Right atrium auricular region (tissue), 2 donors: ENCODE results near the gene RFESD. TPM values are rescaled to one million over a fixed set of nuclear protein-coding genes. Genes with fewer than 3 reads are reported as not detected.

Source experiments
- DNase-seq: peaks from one replicate; pipeline ENCODE4 v3.0.0-alpha.2; 2019; ENCODE audit warnings: low spot score
- H3K27ac ChIP-seq, 2 donors: fragments of 200-600 bp; sonication (generic); 1 replicate in 1 of 2; 2 replicates in 1 of 2; pipeline ENCODE4 v1.5.1; 2016 to 2019
- H3K27me3 ChIP-seq, 2 donors: fragments of 200-600 bp; sonication (generic); one replicate each; pipeline versions ENCODE4 v1.5.1 to v1.6.0; 2017 to 2019
- H3K36me3 ChIP-seq: fragments of 200-600 bp; sonication (generic); one replicate; pipeline ENCODE4 v1.5.1; 2016
- H3K4me1 ChIP-seq, 2 donors: fragments of 200-600 bp; sonication (generic); one replicate each; pipeline versions ENCODE4 v1.5.1 to v1.6.0; 2017 to 2019
- H3K4me3 ChIP-seq, 2 donors: fragments of 200-600 bp; sonication (generic); 1 replicate in 1 of 2; 2 replicates in 1 of 2; pipeline ENCODE4 v1.5.1; 2017 to 2019; ENCODE audit warnings: mild to moderate bottlenecking in 1 of 2, moderate library complexity in 1 of 2
- H3K9me3 ChIP-seq, 2 donors: fragments of 200-600 bp; sonication (generic); one replicate each; pipeline ENCODE4 v1.5.1; 2019
- total RNA-seq, 2 donors: library from RNA; depleted of rRNA; stranded (reverse); fragments of >200 nt; gene quantifications; one replicate each; pipeline ENCODE4 v1.1.0, GENCODE V29; 2016
- TF ChIP-seq, protein P1 (sequence below), 2 donors: fragments of 200-600 bp; sonication (generic); IDR thresholded peaks; one replicate each; pipeline ENCODE4 v1.5.1; 2019; ENCODE audit warnings: antibody characterized with exemption in 2 of 2

Gene RFESD
- total RNA-seq, 2 donors from 2014 or later: 1.9 to 2.5 TPM

DNA sequence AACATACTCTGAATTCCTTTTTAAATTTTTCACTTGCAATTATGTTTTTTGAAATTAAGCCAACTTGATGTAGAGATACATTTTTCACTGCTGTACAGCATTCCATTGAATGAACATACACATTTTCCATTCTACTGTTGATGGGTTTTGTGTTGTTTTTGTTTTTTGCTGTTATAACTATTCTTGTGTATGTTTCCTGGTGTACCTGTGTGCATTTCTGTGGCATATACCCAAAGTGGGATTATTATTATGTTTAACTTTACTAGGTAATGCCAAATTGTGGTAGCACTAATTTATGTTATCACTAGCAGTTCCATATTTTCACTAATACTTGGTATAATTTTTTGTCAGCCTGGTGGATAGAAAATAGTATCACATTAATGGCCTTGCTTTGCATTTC is 2.7 kb downstream of the RFESD start:
- TF ChIP-seq, protein P1, sequence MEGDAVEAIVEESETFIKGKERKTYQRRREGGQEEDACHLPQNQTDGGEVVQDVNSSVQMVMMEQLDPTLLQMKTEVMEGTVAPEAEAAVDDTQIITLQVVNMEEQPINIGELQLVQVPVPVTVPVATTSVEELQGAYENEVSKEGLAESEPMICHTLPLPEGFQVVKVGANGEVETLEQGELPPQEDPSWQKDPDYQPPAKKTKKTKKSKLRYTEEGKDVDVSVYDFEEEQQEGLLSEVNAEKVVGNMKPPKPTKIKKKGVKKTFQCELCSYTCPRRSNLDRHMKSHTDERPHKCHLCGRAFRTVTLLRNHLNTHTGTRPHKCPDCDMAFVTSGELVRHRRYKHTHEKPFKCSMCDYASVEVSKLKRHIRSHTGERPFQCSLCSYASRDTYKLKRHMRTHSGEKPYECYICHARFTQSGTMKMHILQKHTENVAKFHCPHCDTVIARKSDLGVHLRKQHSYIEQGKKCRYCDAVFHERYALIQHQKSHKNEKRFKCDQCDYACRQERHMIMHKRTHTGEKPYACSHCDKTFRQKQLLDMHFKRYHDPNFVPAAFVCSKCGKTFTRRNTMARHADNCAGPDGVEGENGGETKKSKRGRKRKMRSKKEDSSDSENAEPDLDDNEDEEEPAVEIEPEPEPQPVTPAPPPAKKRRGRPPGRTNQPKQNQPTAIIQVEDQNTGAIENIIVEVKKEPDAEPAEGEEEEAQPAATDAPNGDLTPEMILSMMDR (IDR thresholded peaks at IDR 0.05): no peak
- no peak for DNase-seq
- Histone ChIP-seq H3K4me1 (peaks cover 0 to 9% of the 10 kb centered on the region in 2 donors), H3K4me3 (no peak overlapping the region), H3K36me3 (no peaks in the 10 kb centered on the region), H3K27ac (no peak overlapping the region), H3K27me3 (no peaks in the 10 kb centered on the region), H3K9me3 (no peaks in the 10 kb centered on the region)

DNA sequence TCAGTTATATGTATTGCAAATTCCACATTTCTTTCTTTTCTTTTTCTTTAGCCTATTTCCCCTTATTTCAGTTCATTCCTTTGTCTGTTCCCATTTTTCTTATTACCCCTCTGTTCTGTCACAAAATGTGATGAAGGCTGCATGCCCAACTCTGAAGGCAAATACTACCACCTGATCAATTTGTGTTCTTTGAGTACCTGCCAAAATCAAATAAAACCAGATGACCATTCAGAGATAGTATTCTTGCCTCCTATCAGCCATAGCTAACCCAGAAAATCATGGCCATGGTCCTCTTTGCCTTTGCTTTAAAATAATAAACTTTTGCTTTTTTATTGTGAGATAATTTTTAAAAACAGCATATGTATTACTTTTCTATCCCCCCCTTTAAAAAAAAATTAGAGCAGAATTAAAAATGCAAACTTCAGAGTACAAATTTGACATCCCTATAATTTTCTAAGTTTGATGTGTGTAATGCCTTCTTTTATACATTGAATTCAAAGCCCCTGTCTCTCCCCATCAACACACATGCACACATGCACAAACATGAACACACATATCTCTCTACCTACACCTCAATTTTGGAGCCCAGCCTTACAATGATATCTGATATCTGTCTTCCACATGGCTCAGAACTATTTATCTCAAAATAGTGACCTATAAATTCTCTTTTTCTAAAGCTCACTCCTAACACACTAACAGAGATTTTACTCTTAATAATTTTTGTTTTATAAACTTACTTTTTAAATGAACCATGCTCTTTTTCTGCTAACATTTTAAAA is 3.5 kb downstream of the RFESD start:
- Histone ChIP-seq H3K4me1 (peaks cover 0 to 4% of the 10 kb centered on the region in 2 donors), H3K4me3 (no peak overlapping the region), H3K9me3 (no peaks in the 10 kb centered on the region), H3K27me3 (no peaks in the 10 kb centered on the region), H3K27ac (no peak overlapping the region), H3K36me3 (no peaks in the 10 kb centered on the region)
- TF ChIP-seq, protein P1 (IDR thresholded peaks at IDR 0.05): no peak
- no peak for DNase-seq

DNA sequence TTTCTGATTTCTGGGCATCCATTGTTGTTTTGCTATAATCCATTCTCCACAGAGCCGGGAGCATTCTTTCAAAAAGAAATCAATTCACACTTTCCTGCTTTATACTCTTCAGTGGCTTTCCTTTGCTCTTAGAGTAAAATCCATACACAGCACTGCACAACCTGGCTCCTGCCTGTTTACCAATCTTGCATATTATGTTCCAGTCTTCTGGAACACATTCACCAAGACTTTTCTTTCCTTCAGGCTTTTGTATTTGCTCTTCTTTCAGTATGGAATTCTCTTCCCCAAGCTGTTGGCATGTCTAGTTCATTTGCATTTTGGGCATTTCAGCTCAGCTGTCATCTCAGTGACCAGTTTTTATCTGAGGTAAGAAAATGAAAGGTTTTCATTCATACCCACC is 6.3 kb downstream of the RFESD start:
- H3K36me3 ChIP-seq: no peaks in the 10 kb centered on the region
- H3K4me3 ChIP-seq: no peak overlapping the region
- DNase-seq: no peak
- no peaks in the 10 kb centered on the region for H3K9me3 ChIP-seq
- TF ChIP-seq, protein P1 (IDR thresholded peaks at IDR 0.05): no peak
- H3K27me3 ChIP-seq: no peaks in the 10 kb centered on the region
- no peak overlapping the region for H3K27ac ChIP-seq
- H3K4me1 ChIP-seq: peaks cover 0 to 13% of the 10 kb centered on the region in 2 donors

DNA sequence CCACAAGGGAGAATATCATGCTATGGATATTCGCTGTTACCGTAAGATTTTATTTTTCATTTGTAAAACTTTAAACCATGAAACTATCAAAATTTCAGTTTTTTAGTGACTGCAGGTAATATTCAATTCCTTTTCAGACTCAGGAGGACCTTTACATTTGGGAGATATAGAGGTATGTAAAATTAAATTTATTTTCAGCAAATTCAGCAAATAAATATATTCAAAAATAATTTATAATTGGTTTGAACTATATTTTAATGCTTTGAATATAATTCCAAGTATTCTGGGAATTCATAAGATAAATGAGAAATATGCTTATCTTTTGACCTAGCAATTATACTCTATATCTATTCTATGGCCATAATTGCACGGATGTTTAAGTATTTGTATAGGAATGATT is 7.6 kb downstream of the RFESD start:
- no peaks in the 10 kb centered on the region for H3K36me3 ChIP-seq
- H3K4me1 ChIP-seq: peaks cover 0 to 10% of the 10 kb centered on the region in 2 donors
- TF ChIP-seq, protein P1 (IDR thresholded peaks at IDR 0.05): no peak
- H3K4me3 ChIP-seq: no peak overlapping the region
- no peak overlapping the region for H3K27ac ChIP-seq
- no peak for DNase-seq
- H3K27me3 ChIP-seq: no peaks in the 10 kb centered on the region
- no peaks in the 10 kb centered on the region for H3K9me3 ChIP-seq

DNA sequence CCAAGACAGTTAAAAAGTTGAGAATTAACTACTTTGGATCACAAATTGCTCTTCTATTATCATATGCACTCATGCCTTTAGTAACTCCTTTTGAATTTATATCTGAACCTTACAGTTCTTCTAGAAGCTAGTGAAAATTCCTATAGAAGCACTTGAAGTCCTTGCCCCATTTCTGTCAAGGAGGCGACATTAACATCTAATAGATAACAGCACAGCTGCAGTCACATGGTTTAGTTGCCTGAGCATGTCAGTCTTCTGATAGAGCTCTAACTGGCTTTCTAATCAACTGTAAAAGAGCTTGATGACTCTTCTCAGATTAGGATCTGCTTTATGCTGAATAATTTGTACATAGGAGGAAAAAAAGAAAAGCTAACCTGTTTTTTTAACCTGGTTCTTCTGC is 9.0 kb downstream of the RFESD start:
- Histone ChIP-seq H3K9me3 (no peaks in the 10 kb centered on the region), H3K4me1 (peaks cover 0 to 10% of the 10 kb centered on the region in 2 donors), H3K4me3 (no peak overlapping the region), H3K27ac (no peak overlapping the region), H3K27me3 (no peaks in the 10 kb centered on the region), H3K36me3 (no peaks in the 10 kb centered on the region)
- DNase-seq: no peak
- TF ChIP-seq, protein P1 (IDR thresholded peaks at IDR 0.05): no peak

DNA sequence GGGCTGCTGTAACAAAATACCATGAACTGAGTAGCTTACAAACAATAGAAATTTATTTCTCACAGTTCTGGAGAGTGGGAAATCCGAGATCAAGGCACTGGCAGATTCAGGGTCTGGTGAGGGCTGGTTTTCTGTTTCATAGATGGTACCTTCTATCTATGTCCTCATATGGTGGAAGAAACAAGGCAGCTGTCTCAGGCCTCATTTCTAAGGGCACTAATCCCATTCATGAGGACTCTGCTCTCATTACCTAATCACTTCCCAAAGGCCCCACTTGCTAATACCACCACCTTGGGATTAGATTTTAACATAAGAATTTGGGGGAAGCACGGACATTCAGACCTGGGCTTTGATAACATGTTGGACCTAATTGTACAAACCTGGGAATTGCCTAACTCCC is 13.5 kb downstream of the RFESD start:
- TF ChIP-seq, protein P1 (IDR thresholded peaks at IDR 0.05): no peak
- Histone ChIP-seq H3K4me1 (peaks cover 0 to 10% of the 10 kb centered on the region in 2 donors), H3K27me3 (no peaks in the 10 kb centered on the region), H3K4me3 (no peak overlapping the region), H3K27ac (no peak overlapping the region), H3K36me3 (no peaks in the 10 kb centered on the region), H3K9me3 (no peaks in the 10 kb centered on the region)
- DNase-seq: no peak
